Osteoblast (primary cell): ENCODE data around the gene TOMM6. TPM values are rescaled to one million over a fixed set of nuclear protein-coding genes. Genes with fewer than 3 reads are reported as not detected.

Experiments
- DNase-seq: peaks from one replicate; pipeline ENCODE4 v3.0.0; 2011; ENCODE audit warnings: low spot score, mixed read lengths; ENCODE audit not compliant: insufficient read length; ENCODE audit errors: missing footprints
- H2AFZ ChIP-seq: 2 replicates; pipeline ENCODE4 v1.6.0; 2011; ENCODE audit warnings: mild to moderate bottlenecking, low read length
- H3K27ac ChIP-seq: 2 replicates; pipeline ENCODE4 v1.5.1; 2011; ENCODE audit warnings: mild to moderate bottlenecking, low read depth, low read length, moderate library complexity
- H3K27me3 ChIP-seq: 2 replicates; pipeline ENCODE4 v1.6.0; 2012; ENCODE audit warnings: mild to moderate bottlenecking, control low read depth, inconsistent platforms, low read length, moderate library complexity; ENCODE audit not compliant: insufficient read depth
- H3K36me3 ChIP-seq: 2 replicates; pipeline ENCODE4 v1.5.1; 2011; ENCODE audit warnings: mild to moderate bottlenecking, low read length, control low read depth, moderate library complexity; ENCODE audit not compliant: insufficient read depth
- H3K4me1 ChIP-seq: 2 replicates; pipeline ENCODE4 v1.5.1; 2011; ENCODE audit warnings: mild to moderate bottlenecking, low read length, control low read depth, moderate library complexity; ENCODE audit not compliant: insufficient read depth
- H3K4me2 ChIP-seq: 2 replicates; pipeline ENCODE4 v1.6.0; 2011; ENCODE audit warnings: mild to moderate bottlenecking, low read length; ENCODE audit not compliant: insufficient read depth
- H3K4me3 ChIP-seq: fragments of 200-600 bp; sonication (generic); 3 replicates; pipeline ENCODE4 v1.5.1; 2012; ENCODE audit warnings: mild to moderate bottlenecking, low read length, inconsistent platforms; ENCODE audit not compliant: insufficient read depth
- H3K79me2 ChIP-seq: 2 replicates; pipeline ENCODE4 v1.6.0; 2012; ENCODE audit warnings: mild to moderate bottlenecking, low read length, control low read depth, inconsistent platforms; ENCODE audit not compliant: insufficient read depth
- H3K9me3 ChIP-seq: 2 replicates; pipeline ENCODE4 v1.5.1; 2011; ENCODE audit warnings: low read depth, low read length, control low read depth
- H4K20me1 ChIP-seq: 2 replicates; pipeline ENCODE4 v1.6.0; 2012; ENCODE audit warnings: mild to moderate bottlenecking, low read length, control low read depth; ENCODE audit not compliant: insufficient read depth
- total RNA-seq: library from RNA; depleted of rRNA; stranded (reverse); fragments of >200 nt; gene quantifications from 2 replicates; pipeline ENCODE4 v1.2.3, GENCODE V29; 2012
- TF ChIP-seq, protein P1 (sequence below): IDR thresholded peaks from 2 replicates; pipeline ENCODE4 v1.5.1; 2011; ENCODE audit warnings: mild to moderate bottlenecking, low read depth, low read length, moderate library complexity; ENCODE audit errors: extremely low read depth

The TOMM6 gene
- total RNA-seq, 1 donor, result 54.6 TPM

DNA sequence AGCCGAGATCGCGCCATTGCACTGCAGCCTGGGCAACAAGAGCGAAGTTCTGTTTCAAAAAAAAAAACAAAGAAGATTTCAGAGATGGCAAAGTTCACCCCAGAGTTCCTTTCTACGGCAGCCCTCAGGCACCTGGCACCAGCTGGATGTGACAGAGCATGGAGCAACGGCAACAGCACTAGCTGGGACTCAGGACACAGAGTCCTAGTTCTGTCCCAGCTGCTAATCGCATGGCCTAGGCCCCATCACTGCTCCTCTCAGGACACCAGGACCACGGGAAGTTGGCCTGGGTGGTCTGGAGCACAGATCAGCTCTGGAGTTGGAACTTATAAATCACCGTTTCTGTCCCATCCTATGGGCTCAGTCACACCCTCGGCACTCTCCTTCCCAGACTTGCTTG is 41.4 kb upstream of the TOMM6 start:
- Histone ChIP-seq H3K9me3 (no peaks in the 10 kb centered on the region), H3K4me3 (no peak overlapping the region), H4K20me1 (no peaks in the 10 kb centered on the region), H3K27me3 (peaks cover 2% of the 10 kb centered on the region), H3K4me1 (no peaks in the 10 kb centered on the region), H3K4me2 (no peak overlapping the region), H3K79me2 (no peaks in the 10 kb centered on the region), H3K27ac (no peak overlapping the region), H3K36me3 (no peaks in the 10 kb centered on the region), H2AFZ (no peak overlapping the region)
- TF ChIP-seq, protein P1, sequence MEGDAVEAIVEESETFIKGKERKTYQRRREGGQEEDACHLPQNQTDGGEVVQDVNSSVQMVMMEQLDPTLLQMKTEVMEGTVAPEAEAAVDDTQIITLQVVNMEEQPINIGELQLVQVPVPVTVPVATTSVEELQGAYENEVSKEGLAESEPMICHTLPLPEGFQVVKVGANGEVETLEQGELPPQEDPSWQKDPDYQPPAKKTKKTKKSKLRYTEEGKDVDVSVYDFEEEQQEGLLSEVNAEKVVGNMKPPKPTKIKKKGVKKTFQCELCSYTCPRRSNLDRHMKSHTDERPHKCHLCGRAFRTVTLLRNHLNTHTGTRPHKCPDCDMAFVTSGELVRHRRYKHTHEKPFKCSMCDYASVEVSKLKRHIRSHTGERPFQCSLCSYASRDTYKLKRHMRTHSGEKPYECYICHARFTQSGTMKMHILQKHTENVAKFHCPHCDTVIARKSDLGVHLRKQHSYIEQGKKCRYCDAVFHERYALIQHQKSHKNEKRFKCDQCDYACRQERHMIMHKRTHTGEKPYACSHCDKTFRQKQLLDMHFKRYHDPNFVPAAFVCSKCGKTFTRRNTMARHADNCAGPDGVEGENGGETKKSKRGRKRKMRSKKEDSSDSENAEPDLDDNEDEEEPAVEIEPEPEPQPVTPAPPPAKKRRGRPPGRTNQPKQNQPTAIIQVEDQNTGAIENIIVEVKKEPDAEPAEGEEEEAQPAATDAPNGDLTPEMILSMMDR, result no peak
- peak; percentile 54 for DNase-seq

DNA sequence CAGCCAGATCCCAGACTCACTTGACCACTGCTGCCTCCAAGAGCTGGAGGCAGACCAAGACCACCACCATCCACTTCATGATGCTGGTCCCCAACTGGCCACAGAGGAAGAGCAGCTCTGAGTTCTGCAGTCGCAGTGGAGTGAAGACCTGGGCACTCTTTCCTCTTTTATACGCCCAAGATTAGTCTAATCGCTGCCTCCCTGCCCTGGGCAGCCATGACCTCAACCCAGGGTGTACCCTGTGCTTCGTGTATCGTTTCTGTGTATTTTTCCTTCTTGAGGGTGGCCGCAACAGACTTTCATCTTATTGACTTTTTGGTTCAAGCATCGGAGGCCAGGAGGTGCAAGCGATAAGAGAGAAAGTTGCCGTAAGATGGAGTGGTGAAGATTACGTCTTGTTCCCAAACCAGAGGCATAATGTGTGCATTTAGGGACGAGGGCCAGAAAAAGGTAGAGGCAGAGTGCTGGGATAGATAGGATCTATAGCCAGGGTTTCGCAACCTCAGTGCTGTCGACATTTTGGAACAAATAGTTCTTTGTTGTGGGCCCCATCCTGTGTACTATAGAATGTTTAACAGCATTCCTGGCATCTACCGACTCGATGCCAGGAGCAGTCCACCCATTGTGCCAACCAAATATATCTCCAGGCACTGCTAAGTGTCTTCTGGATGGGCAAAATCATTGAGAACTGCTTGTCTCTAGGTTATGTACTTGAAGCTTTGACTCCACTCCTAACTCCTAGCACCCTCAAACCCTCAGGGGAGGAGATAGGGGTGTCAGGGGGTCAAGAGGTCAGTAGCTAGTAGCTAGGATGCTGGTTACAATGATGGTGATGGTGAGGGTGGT is 40.0 kb upstream of the TOMM6 start, which contains the start of gene PGC:
PGC (minus strand) TSS at position 142 of the 846 bp plus-strand sequence; CDS start at position 79, 63 bp downstream.
- H3K36me3 ChIP-seq, result no peaks in the 10 kb centered on the region
- no peak for DNase-seq
- no peaks in the 10 kb centered on the region for H4K20me1 ChIP-seq
- no peak within 1 kb of the TSS for H3K4me2 ChIP-seq
- no peak within 1 kb of the TSS for H3K27ac ChIP-seq
- no peaks in the 10 kb centered on the region for H3K9me3 ChIP-seq
- peaks cover 2% of the 10 kb centered on the region for H3K27me3 ChIP-seq
- H3K4me1 ChIP-seq, result no peaks in the 10 kb centered on the region
- H3K4me3 ChIP-seq, result no peak within 1 kb of the TSS
- TF ChIP-seq, protein P1, result no peak
- no peaks in the 10 kb centered on the region for H3K79me2 ChIP-seq
- no peak within 1 kb of the TSS for H2AFZ ChIP-seq

DNA sequence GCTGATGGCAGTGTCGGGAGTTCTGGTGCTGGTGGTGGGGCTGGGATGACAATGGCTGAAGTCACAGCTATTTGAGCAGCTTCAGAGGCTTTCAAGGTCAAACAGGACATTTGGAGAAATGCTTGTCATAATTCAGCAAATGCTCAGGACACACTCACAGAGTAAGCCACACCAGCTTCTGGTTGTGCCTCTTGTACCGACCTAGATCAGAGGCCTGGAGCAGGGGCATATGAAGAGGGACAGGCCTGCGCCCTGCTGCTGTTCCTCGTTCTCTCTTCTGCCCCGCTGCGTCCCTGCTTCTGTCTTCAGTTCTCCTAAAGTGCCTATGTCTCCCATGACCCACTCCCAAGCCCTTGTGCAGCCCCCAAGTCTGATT is 39.4 kb upstream of the TOMM6 start:
- H4K20me1 ChIP-seq, result no peaks in the 10 kb centered on the region
- H3K27me3 ChIP-seq, result peaks cover 4% of the 10 kb centered on the region
- no peak overlapping the region for H3K4me3 ChIP-seq
- no peak for DNase-seq
- no peak overlapping the region for H2AFZ ChIP-seq
- H3K27ac ChIP-seq, result no peak overlapping the region
- TF ChIP-seq, protein P1, result no peak
- no peak overlapping the region for H3K4me2 ChIP-seq
- no peaks in the 10 kb centered on the region for H3K4me1 ChIP-seq
- H3K79me2 ChIP-seq, result no peaks in the 10 kb centered on the region
- H3K36me3 ChIP-seq, result no peaks in the 10 kb centered on the region
- no peaks in the 10 kb centered on the region for H3K9me3 ChIP-seq

DNA sequence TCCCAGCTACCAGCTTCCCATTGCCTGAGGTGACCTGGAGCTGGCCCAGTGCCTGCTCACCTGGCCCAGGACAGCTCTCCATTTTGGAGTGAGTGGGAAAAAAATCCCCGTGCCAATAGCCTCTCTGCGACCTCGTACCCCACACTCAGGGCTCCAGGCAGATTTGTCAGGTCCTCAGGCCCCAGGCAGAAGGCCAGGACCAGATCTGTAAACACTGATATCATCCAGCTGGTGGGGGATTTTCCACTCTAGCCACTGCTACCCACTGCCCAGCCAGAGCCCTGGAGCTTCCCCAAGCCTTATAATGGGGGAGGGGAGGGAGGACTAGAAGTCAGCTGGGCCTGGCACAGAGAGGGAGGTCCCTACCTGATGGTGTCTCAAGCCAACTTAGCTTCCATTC is 39.0 kb upstream of the TOMM6 start:
- no peak overlapping the region for H3K27ac ChIP-seq
- no peak overlapping the region for H2AFZ ChIP-seq
- no peak overlapping the region for H3K4me3 ChIP-seq
- H4K20me1 ChIP-seq, result no peaks in the 10 kb centered on the region
- H3K4me2 ChIP-seq, result no peak overlapping the region
- H3K27me3 ChIP-seq, result peaks cover 8% of the 10 kb centered on the region
- TF ChIP-seq, protein P1, result no peak
- DNase-seq, result no peak
- no peaks in the 10 kb centered on the region for H3K36me3 ChIP-seq
- H3K79me2 ChIP-seq, result no peaks in the 10 kb centered on the region
- no peaks in the 10 kb centered on the region for H3K4me1 ChIP-seq
- H3K9me3 ChIP-seq, result no peaks in the 10 kb centered on the region
